K562 (cell line): Measurements from ENCODE around the gene CEND1. TPM values are rescaled to one million over a fixed set of nuclear protein-coding genes. Genes with fewer than 3 reads are reported as not detected.

Source experiments
- ASH1L ChIP-seq: fragments of 450-650 bp; IDR thresholded peaks from 2 replicates; pipeline ENCODE4 v1.6.1; 2018; ENCODE audit warnings: borderline replicate concordance, mild to moderate bottlenecking, low read depth; ENCODE audit not compliant: partially characterized antibody
- BCOR ChIP-seq: fragments of 450-650 bp; IDR thresholded peaks from 2 replicates; pipeline ENCODE4 v1.6.1; 2016
- ELF4 ChIP-seq: fragments of 450-650 bp; formaldehyde crosslinking; IDR thresholded peaks from 2 replicates; pipeline ENCODE4 v1.4.0; 2022; ENCODE audit warnings: missing genetic modification characterization
- FOXA1 ChIP-seq: fragments of 450-650 bp; IDR thresholded peaks from 2 replicates; pipeline ENCODE4 v1.6.1; 2016; ENCODE audit warnings: mild to moderate bottlenecking, borderline replicate concordance
- GABPA ChIP-seq: fragments of 200-800 bp; sonication (Bioruptor generic); conservative IDR thresholded peaks from 2 replicates; pipeline ENCODE4 v1.6.1; 2016; ENCODE audit warnings: low read depth, missing genetic modification characterization, missing compliant biosample characterization
- HMGN3 ChIP-seq: IDR thresholded peaks from 2 replicates; pipeline ENCODE4 v1.6.1; 2011; ENCODE audit warnings: borderline replicate concordance, low read depth, mild to moderate bottlenecking, mixed read lengths, low read length; ENCODE audit not compliant: insufficient read length; ENCODE audit errors: extremely low read depth
- MAFF ChIP-seq: IDR thresholded peaks from 2 replicates; pipeline ENCODE4 v1.6.1; 2012; ENCODE audit warnings: low read length, improper control_type of control experiment
- NR2F6 ChIP-seq: fragments of 450-650 bp; formaldehyde crosslinking; IDR thresholded peaks from 2 replicates; pipeline ENCODE4 v1.4.0; 2020; ENCODE audit warnings: mild to moderate bottlenecking
- OTX1 ChIP-seq: fragments of 450-650 bp; formaldehyde crosslinking; IDR thresholded peaks from 2 replicates; pipeline ENCODE4 v1.4.0; 2022; ENCODE audit warnings: mild to moderate bottlenecking
- POU5F1 ChIP-seq: fragments of 150-350 bp; IDR thresholded peaks from 2 replicates; pipeline ENCODE4 v1.6.1; 2014; ENCODE audit warnings: borderline replicate concordance, low read length, low read depth, mild to moderate bottlenecking; ENCODE audit not compliant: partially characterized antibody
- RBM22 ChIP-seq: fragments of 200-400 bp; formaldehyde crosslinking; IDR thresholded peaks from 2 replicates; pipeline ENCODE4 v1.6.1; 2018; ENCODE audit warnings: low read length, low read depth; ENCODE audit not compliant: poor library complexity, severe bottlenecking
- RFX7 ChIP-seq: fragments of 250-450 bp; sonication (Bioruptor Pico); IDR thresholded peaks from 2 replicates; pipeline ENCODE4 v1.5.1; 2021; ENCODE audit warnings: mild to moderate bottlenecking
- SPI1 ChIP-seq: IDR thresholded peaks from 2 replicates; pipeline ENCODE4 v1.6.1; 2011; ENCODE audit warnings: low read depth, low read length, control low read depth, borderline replicate concordance
- ZNF165 ChIP-seq: fragments of 250-450 bp; sonication (Bioruptor Pico); IDR thresholded peaks from 2 replicates; pipeline ENCODE4 v1.4.0; 2020; ENCODE audit warnings: borderline replicate concordance
- polyA plus RNA-seq, 8 experiments: library from polyadenylated mRNA; depleted of rRNA in 4 of 8; stranded (reverse) in 5 of 8; unstranded in 3 of 8; fragments of >200 nt; fragmentation: Nextera tagmentation in 2 of 8; fragmentation: Illumina TruSeq in 1 of 8; extraction: Ambion mirVana in 2 of 8; extraction: Trizol in 1 of 8; gene quantifications; 2 replicates each; pipeline versions ENCODE4 v1.2.1 to v1.2.3, GENCODE V29; 2011 to 2014; ENCODE audit warnings: inconsistent platforms in 1 of 8, missing spikeins in 1 of 8
- total RNA-seq, 7 experiments: library from RNA; depleted of rRNA in 6 of 7; stranded (reverse); fragments of >200 nt in 6 of 7; fragmentation: Illumina TruSeq in 2 of 7; extraction: Trizol in 2 of 7; gene quantifications; 2 replicates each; pipeline versions ENCODE4 v1.2.1 to v1.2.3, GENCODE V29; 2011 to 2021; ENCODE audit warnings: low replicate concordance in 1 of 7
- TF ChIP-seq, protein P1 (sequence below): fragments of 250-450 bp; sonication (Bioruptor Pico); IDR thresholded peaks from 2 replicates; pipeline ENCODE4 v1.8.0; 2021; ENCODE audit warnings: moderate library complexity, mild to moderate bottlenecking, inconsistent platforms
- TF ChIP-seq, protein P2 (sequence below): sonication (generic); formaldehyde crosslinking; IDR thresholded peaks from 2 replicates; pipeline ENCODE4 v1.8.0; 2022; ENCODE audit warnings: mild to moderate bottlenecking, low read depth, missing genetic modification reagents
- TF ChIP-seq, protein P3 (sequence below): fragments of 450-650 bp; IDR thresholded peaks from 2 replicates; pipeline ENCODE4 v1.6.1; 2016
- TF ChIP-seq, protein P4 (sequence below): fragments of 450-650 bp; IDR thresholded peaks from 2 replicates; pipeline ENCODE4 v1.6.1; 2014; ENCODE audit warnings: low read depth, mild to moderate bottlenecking, moderate library complexity, borderline replicate concordance
- TF ChIP-seq, protein P5 (sequence below): fragments of 450-650 bp; formaldehyde crosslinking; IDR thresholded peaks from 2 replicates; pipeline ENCODE4 v1.4.0; 2022; ENCODE audit warnings: missing genetic modification characterization
- TF ChIP-seq, protein P6 (sequence below), 2 experiments: fragments of 450-650 bp in 1 of 2; sonication (generic) in 1 of 2; formaldehyde crosslinking; conservative IDR thresholded peaks; 2 replicates each; pipeline versions ENCODE4 v1.4.0 to v1.8.1; 2020 to 2022; ENCODE audit warnings: mild to moderate bottlenecking in 1 of 2, missing genetic modification reagents in 1 of 2

The CEND1 gene
- total and polyA plus RNA-seq, 9 of the 15 experiments (the other 6 are each of a cell fraction or from before 2014, with no cell fraction given): 0.13 to 0.18 (median 0.16) TPM; not detected in 6

DNA sequence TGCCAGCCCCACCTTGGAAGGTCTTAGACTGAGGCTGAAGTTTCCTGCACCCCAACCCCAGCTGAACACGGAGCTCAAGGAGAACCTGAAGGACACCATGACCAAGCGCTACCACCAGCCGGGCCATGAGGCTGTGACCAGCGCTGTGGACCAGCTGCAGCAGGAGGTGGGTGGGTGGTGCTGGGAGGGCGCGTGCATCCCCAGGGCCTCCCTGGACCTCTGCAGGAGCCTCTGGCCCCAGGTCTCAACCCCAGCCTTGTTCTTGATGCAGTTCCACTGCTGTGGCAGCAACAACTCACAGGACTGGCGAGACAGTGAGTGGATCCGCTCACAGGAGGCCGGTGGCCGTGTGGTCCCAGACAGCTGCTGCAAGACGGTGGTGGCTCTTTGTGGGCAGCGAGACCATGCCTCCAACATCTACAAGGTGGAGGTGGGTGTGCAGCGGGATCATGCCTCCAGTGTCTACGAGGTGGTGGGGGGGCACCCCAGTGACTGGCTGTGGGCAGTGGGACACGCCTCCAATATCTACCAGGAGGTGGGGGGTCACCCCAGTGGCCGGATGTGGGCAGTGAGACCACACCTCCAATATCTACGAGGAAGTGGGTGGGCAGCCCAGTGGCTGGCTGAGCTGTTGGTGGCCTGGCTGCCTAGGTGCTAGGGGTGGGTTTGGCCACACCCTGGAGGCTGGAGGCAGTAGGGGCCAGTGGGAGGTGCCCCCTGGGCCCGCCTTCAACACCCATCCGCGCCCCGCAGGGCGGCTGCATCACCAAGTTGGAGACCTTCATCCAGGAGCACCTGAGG, 47.5 kb upstream of the CEND1 start (continued):
- TF ChIP-seq FOXA1 (no peak), OTX1 (CRISPR knock-in tag) (no peak), ELF4 (CRISPR knock-in tag) (no peak), RFX7 (CRISPR knock-in tag) (no peak), HMGN3 (peak; percentile 36), GABPA (0 out of 2 replicates have a peak, but pooled peaks have one; percentile 31), ASH1L (no peak), MAFF (no peak), NR2F6 (CRISPR knock-in tag) (no peak), BCOR (no peak), POU5F1 (no peak), ZNF165 (no peak), RBM22 (peak; percentile 67), SPI1 (0 out of 2 replicates have a peak, but pooled peaks have one; percentile 9)
- TF ChIP-seq, protein P1, sequence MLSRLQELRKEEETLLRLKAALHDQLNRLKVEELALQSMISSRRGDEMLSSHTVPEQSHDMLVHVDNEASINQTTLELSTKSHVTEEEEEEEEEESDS: no peak
- TF ChIP-seq, protein P2, sequence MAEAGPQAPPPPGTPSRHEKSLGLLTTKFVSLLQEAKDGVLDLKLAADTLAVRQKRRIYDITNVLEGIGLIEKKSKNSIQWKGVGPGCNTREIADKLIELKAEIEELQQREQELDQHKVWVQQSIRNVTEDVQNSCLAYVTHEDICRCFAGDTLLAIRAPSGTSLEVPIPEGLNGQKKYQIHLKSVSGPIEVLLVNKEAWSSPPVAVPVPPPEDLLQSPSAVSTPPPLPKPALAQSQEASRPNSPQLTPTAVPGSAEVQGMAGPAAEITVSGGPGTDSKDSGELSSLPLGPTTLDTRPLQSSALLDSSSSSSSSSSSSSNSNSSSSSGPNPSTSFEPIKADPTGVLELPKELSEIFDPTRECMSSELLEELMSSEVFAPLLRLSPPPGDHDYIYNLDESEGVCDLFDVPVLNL: no peak
- TF ChIP-seq, protein P3, sequence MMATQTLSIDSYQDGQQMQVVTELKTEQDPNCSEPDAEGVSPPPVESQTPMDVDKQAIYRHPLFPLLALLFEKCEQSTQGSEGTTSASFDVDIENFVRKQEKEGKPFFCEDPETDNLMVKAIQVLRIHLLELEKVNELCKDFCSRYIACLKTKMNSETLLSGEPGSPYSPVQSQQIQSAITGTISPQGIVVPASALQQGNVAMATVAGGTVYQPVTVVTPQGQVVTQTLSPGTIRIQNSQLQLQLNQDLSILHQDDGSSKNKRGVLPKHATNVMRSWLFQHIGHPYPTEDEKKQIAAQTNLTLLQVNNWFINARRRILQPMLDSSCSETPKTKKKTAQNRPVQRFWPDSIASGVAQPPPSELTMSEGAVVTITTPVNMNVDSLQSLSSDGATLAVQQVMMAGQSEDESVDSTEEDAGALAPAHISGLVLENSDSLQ: no peak
- TF ChIP-seq, protein P4, sequence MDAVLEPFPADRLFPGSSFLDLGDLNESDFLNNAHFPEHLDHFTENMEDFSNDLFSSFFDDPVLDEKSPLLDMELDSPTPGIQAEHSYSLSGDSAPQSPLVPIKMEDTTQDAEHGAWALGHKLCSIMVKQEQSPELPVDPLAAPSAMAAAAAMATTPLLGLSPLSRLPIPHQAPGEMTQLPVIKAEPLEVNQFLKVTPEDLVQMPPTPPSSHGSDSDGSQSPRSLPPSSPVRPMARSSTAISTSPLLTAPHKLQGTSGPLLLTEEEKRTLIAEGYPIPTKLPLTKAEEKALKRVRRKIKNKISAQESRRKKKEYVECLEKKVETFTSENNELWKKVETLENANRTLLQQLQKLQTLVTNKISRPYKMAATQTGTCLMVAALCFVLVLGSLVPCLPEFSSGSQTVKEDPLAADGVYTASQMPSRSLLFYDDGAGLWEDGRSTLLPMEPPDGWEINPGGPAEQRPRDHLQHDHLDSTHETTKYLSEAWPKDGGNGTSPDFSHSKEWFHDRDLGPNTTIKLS: no peak
- TF ChIP-seq, protein P5, sequence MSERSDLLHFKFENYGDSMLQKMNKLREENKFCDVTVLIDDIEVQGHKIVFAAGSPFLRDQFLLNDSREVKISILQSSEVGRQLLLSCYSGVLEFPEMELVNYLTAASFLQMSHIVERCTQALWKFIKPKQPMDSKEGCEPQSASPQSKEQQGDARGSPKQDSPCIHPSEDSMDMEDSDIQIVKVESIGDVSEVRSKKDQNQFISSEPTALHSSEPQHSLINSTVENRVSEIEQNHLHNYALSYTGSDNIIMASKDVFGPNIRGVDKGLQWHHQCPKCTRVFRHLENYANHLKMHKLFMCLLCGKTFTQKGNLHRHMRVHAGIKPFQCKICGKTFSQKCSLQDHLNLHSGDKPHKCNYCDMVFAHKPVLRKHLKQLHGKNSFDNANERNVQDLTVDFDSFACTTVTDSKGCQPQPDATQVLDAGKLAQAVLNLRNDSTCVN (CRISPR knock-in tag): no peak
- TF ChIP-seq, protein P6, sequence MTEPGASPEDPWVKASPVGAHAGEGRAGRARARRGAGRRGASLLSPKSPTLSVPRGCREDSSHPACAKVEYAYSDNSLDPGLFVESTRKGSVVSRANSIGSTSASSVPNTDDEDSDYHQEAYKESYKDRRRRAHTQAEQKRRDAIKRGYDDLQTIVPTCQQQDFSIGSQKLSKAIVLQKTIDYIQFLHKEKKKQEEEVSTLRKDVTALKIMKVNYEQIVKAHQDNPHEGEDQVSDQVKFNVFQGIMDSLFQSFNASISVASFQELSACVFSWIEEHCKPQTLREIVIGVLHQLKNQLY (CRISPR knock-in tag; conservative IDR thresholded peaks at IDR 0.05): no peak
